Naive thymus-derived CD4-positive, alpha-beta T cell (primary cell): ENCODE data around the gene NPAS3. TPM values are rescaled to one million over a fixed set of nuclear protein-coding genes. Genes with fewer than 3 reads are reported as not detected.

ENCODE experiments used
- ATAC-seq: fragments of 150-1000 bp; cut with Tn5 transposase; 2 replicates; pipeline ENCODE4 v1.10.0; 2021; ENCODE audit warnings: mild to moderate bottlenecking, moderate library complexity
- CTCF ChIA-PET: fragments of 350-600 bp; sonication (Branson Sonifier 250); formaldehyde crosslinking; loops from one replicate; lab custom pipeline; 2021; ENCODE audit warnings: antibody characterized with exemption; lab: Charles Lee
- POLR2A ChIA-PET: fragments of 350-600 bp; sonication (Branson Sonifier 250); formaldehyde crosslinking; loops from one replicate; lab custom pipeline; 2021; ENCODE audit warnings: antibody characterized with exemption, inconsistent platforms; lab: Charles Lee
- DNase-seq, 9 donors: peaks; one replicate each; pipeline versions ENCODE4 v3.0.0 to v3.0.0-alpha.2; 2020 to 2022; ENCODE audit warnings: mixed read lengths in 1 of 9
- H3K27ac ChIP-seq: one replicate; pipeline ENCODE4 v1.7.0; 2013; ENCODE audit warnings: mild to moderate bottlenecking, low read depth, low read length, moderate library complexity
- H3K27me3 ChIP-seq, 2 donors: one replicate each; pipeline ENCODE4 v1.7.0; 2013; ENCODE audit warnings: low read length in 2 of 2, mild to moderate bottlenecking in 2 of 2, moderate library complexity in 2 of 2; ENCODE audit not compliant: control insufficient read depth in 2 of 2, insufficient read depth in 2 of 2
- H3K36me3 ChIP-seq, 3 experiments: 1 replicate in 2 of 3; 2 replicates in 1 of 3; pipeline ENCODE4 v1.7.0; 2013; ENCODE audit warnings: low read length in 3 of 3, mild to moderate bottlenecking in 3 of 3, moderate library complexity in 1 of 3; ENCODE audit not compliant: insufficient read depth in 3 of 3, control insufficient read depth in 2 of 3
- H3K4me1 ChIP-seq, 2 donors: one replicate each; pipeline ENCODE4 v1.7.0; 2013; ENCODE audit warnings: low read length in 2 of 2, mild to moderate bottlenecking in 2 of 2, moderate library complexity in 1 of 2; ENCODE audit not compliant: control insufficient read depth in 2 of 2, insufficient read depth in 2 of 2
- H3K4me3 ChIP-seq: 2 replicates; pipeline ENCODE4 v1.7.0; 2013; ENCODE audit warnings: mild to moderate bottlenecking, low read length
- H3K9me3 ChIP-seq, 3 experiments: 1 replicate in 2 of 3; 2 replicates in 1 of 3; pipeline ENCODE4 v1.7.0; 2013; ENCODE audit warnings: low read length in 3 of 3; ENCODE audit not compliant: control insufficient read depth in 2 of 3
- H3K27ac Mint-ChIP-seq, 9 donors: one replicate each; pipeline ENCODE4 v1.8.0; 2020 to 2022; ENCODE audit warnings: mixed read lengths in 9 of 9, mild to moderate bottlenecking in 8 of 9, moderate library complexity in 5 of 9, inconsistent platforms in 2 of 9
- H3K27me3 Mint-ChIP-seq, 5 donors: one replicate each; pipeline ENCODE4 v1.8.0; 2021 to 2022; ENCODE audit warnings: mixed read lengths in 5 of 5, mild to moderate bottlenecking in 1 of 5
- H3K36me3 Mint-ChIP-seq, 5 donors: one replicate each; pipeline ENCODE4 v1.8.0; 2020 to 2022; ENCODE audit warnings: mixed read lengths in 5 of 5, mild to moderate bottlenecking in 3 of 5, inconsistent platforms in 1 of 5
- H3K4me1 Mint-ChIP-seq, 7 donors: one replicate each; pipeline ENCODE4 v1.8.0; 2020 to 2022; ENCODE audit warnings: mixed read lengths in 7 of 7, mild to moderate bottlenecking in 3 of 7, inconsistent platforms in 1 of 7
- H3K4me3 Mint-ChIP-seq, 10 donors: one replicate each; pipeline ENCODE4 v1.8.0; 2020 to 2022; ENCODE audit warnings: mild to moderate bottlenecking in 10 of 10, mixed read lengths in 10 of 10, moderate library complexity in 6 of 10, inconsistent platforms in 2 of 10
- H3K9me3 Mint-ChIP-seq, 11 donors: one replicate each; pipeline ENCODE4 v1.8.0; 2020 to 2022; ENCODE audit warnings: mixed read lengths in 11 of 11, mild to moderate bottlenecking in 4 of 11, inconsistent platforms in 1 of 11, moderate library complexity in 1 of 11
- intact Hi-C, 2 donors: fragments of 100-400 bp; cut with micrococcal nuclease; formaldehyde crosslinking; loops; one replicate each; pipeline ENCODE4 v1.15.1; 2023
- polyA plus RNA-seq, 2 donors: library from polyadenylated mRNA; unstranded; fragments of 300-500 nt; fragmentation: Illumina TruSeq; gene quantifications; one replicate each; pipeline ENCODE4 v1.2.3, GENCODE V29; 2021
- total RNA-seq, 6 experiments: library from RNA in 5 of 6; stranded (reverse) in 5 of 6; gene quantifications; 1 replicate in 5 of 6; 2 replicates in 1 of 6; pipeline ENCODE4 v1.2.3 and lab custom pipeline; 2021 to 2026

The NPAS3 gene
- total and polyA plus RNA-seq, 7 experiments from 2014 or later, result not detected

DNA sequence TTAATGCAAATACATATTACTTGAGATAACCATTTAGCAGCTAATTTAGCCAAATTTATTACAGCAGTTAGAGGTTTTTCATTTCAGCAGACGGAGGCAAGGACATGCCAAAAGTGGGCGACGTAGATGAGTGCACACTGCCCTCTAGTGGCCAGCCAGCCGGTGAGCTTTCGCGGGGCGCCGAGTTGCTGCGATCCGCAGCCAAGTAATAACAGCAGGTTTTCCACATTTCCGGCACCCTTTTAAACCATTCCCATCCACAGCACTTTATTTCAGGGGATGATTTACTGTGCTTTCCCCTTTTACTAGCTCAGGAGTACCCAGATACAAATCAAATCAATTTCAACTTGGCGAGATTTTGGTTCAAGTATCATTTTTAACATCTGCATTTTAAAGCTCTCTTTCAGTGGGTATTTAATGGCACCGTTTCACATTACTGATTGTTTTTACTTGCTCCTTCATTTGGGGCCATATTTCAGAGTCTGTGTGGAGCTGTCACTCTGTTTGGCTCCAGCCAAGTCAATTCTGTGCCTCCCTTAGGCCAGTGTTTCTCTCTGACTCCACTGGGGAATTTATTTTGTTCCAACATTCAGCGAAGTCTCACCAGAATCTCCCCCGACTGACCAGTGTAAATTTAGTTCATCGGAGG lies 854.2 kb downstream of the NPAS3 start:
- intact Hi-C loops, result loop anchor here in 1 of 2 donors (1.0 to 2.0 kb wide), 3 partner anchors 436 to 1217 kb away; no protein-coding TSS in a partner anchor

DNA sequence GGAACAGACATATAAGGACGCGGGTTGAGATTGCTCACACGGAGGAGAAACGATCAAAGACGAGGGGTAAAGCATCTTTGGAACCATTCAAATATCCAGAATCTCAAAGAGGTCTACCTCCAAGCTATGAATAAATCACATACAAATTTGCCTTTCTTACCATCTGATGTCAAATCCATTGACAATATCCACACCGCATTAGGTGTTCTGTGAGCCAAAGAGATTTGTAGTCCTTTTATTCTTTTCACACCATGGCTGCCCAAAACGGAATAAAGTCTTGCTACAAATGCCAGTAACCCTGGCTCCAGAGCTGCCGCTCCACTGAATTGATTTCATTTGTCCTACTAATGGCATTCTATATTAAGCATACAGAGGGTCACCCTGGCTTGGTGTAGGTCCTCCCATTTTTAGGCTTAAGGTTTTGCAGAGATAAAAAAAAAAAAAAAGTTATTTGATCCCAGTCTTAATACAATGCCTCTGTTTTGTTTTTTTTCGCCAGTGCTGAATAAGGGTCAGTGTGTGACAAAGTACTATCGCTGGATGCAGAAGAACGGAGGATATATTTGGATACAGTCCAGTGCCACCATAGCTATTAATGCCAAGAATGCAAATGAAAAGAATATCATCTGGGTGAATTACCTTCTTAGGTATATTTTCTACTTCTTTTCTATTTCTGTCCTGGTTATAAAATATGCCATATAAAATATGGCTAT lies 854.9 kb downstream of the NPAS3 start:
- intact Hi-C loops, result loop anchor here in 1 of 2 donors (2.0 kb wide), 2 partner anchors 435 to 1083 kb away; no protein-coding TSS in a partner anchor
- ATAC-seq, result no peak
- no peaks in the 10 kb centered on the region for H3K4me1 ChIP-seq
- DNase-seq, result no peak
- H3K36me3 ChIP-seq, result no peaks in the 10 kb centered on the region
- Mint-ChIP-seq H3K4me3 (peak overlapping the region in 3 of 10 donors; percentile 42 to 71 (median 66)), H3K27ac (no peak overlapping the region), H3K9me3 (no peaks in the 10 kb centered on the region), H3K36me3 (no peaks in the 10 kb centered on the region), H3K27me3 (peaks cover 40 to 54% (median 47%) of the 10 kb centered on the region in 5 donors), H3K4me1 (peaks cover 10 to 21% (median 16%) of the 10 kb centered on the region in 7 donors)
- POLR2A ChIA-PET, result no interaction called here
- no peak overlapping the region for H3K4me3 ChIP-seq
- no peaks in the 10 kb centered on the region for H3K27me3 ChIP-seq
- no peaks in the 10 kb centered on the region for H3K9me3 ChIP-seq
- H3K27ac ChIP-seq, result no peak overlapping the region
- CTCF ChIA-PET, result interaction anchor here (0.7 to 1.8 kb wide), 4 partner anchors 9 to 1198 kb away, joined by 3 to 6 read pairs (median 3); no protein-coding TSS in a partner anchor

More for the DNA sequence above, 854.2 kb downstream of the NPAS3 start:
- Histone ChIP-seq H3K36me3 (no peaks in the 10 kb centered on the region), H3K27me3 (no peaks in the 10 kb centered on the region), H3K9me3 (no peaks in the 10 kb centered on the region), H3K4me1 (no peaks in the 10 kb centered on the region), H3K4me3 (no peak overlapping the region), H3K27ac (no peak overlapping the region)
- CTCF ChIA-PET, result interaction anchor here (0.7 to 1.8 kb wide), 7 partner anchors 10 to 1226 kb away, joined by 3 to 6 read pairs (median 4); no protein-coding TSS in a partner anchor
- POLR2A ChIA-PET, result no interaction called here
- Mint-ChIP-seq H3K27ac (no peak overlapping the region), H3K9me3 (no peaks in the 10 kb centered on the region), H3K4me1 (peaks cover 10 to 21% (median 16%) of the 10 kb centered on the region in 7 donors), H3K27me3 (peaks cover 36 to 56% (median 42%) of the 10 kb centered on the region in 5 donors), H3K36me3 (no peaks in the 10 kb centered on the region), H3K4me3 (peak overlapping the region; percentile 42 to 72 (median 67))
- peak; percentile 10 to 72 (median 36) for DNase-seq
- peak; percentile 72 for ATAC-seq

DNA sequence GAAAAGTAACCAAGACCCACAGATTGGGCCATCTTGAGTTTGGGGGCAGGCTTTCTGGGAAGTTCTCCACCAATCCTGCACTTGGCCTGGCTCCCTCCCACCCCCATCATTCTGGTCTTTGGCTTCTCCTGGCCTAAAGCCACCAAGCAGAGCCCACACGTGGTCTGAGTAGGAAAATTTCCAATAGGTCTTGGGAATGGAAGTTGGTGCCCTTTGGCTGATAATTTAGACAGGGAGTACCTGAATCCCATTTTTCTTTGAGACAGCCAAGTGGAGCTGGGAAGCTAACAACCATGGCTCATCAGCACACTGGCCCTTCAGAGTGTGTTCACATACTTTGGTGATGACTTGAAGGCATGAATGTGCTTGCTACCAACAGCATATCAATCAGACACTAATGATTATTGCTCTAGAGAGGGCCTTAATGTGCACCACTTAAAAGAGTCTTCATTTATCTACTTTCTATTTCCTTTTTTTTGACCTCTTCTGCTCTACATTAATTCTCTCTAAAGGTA lies 856.2 kb downstream of the NPAS3 start:
- Histone ChIP-seq H3K4me1 (no peaks in the 10 kb centered on the region), H3K27me3 (no peaks in the 10 kb centered on the region), H3K9me3 (no peaks in the 10 kb centered on the region), H3K36me3 (no peaks in the 10 kb centered on the region), H3K27ac (no peak overlapping the region), H3K4me3 (no peak overlapping the region)
- no peaks in the 10 kb centered on the region for H3K36me3 Mint-ChIP-seq
- H3K4me3 Mint-ChIP-seq, result no peak overlapping the region
- CTCF ChIA-PET, result interaction anchor here (0.7 kb wide), 1 partner anchor 1219 kb away, joined by 3 read pairs; no protein-coding TSS in a partner anchor
- H3K9me3 Mint-ChIP-seq, result no peaks in the 10 kb centered on the region
- POLR2A ChIA-PET, result no interaction called here
- peaks cover 10 to 21% (median 16%) of the 10 kb centered on the region in 7 donors for H3K4me1 Mint-ChIP-seq
- no peak for DNase-seq
- H3K27ac Mint-ChIP-seq, result no peak overlapping the region
- peaks cover 41 to 64% (median 54%) of the 10 kb centered on the region in 5 donors for H3K27me3 Mint-ChIP-seq
- no peak for ATAC-seq
- intact Hi-C loops, result no loop called here

DNA sequence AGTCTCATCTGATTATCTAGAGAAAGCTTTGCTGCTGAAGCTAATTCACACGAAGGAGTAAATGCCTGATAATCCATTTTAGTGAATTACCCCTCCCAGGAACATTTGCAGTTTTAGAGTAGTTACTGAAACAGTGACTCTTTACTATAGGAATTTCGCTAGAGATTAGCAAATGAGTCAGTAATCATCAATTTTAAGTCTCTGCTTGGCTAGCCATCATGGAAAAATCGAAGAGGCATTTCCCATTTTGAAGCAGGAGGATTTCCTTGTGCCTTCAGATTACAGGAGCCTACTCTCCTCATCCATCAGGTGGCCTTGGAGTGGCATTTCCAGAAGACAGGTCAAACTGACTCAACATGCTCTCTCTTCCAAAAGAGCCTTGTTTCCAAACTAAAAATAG lies 857.7 kb downstream of the NPAS3 start:
- intact Hi-C loops, result no loop called here
- Histone ChIP-seq H3K27me3 (no peaks in the 10 kb centered on the region), H3K9me3 (no peaks in the 10 kb centered on the region), H3K4me1 (no peaks in the 10 kb centered on the region), H3K4me3 (no peak overlapping the region), H3K36me3 (no peaks in the 10 kb centered on the region), H3K27ac (no peak overlapping the region)
- Mint-ChIP-seq H3K36me3 (peaks cover 0 to 4% (median 2%) of the 10 kb centered on the region in 5 donors), H3K9me3 (peaks cover 0 to 5% (median 3%) of the 10 kb centered on the region in 11 donors), H3K4me1 (peaks cover 9 to 20% (median 19%) of the 10 kb centered on the region in 7 donors), H3K27me3 (peaks cover 42 to 66% (median 55%) of the 10 kb centered on the region in 5 donors), H3K27ac (no peak overlapping the region), H3K4me3 (no peak overlapping the region)
- DNase-seq (no peak), ATAC-seq (no peak)
- ChIA-PET POLR2A (no interaction called here), CTCF (no interaction called here)

DNA sequence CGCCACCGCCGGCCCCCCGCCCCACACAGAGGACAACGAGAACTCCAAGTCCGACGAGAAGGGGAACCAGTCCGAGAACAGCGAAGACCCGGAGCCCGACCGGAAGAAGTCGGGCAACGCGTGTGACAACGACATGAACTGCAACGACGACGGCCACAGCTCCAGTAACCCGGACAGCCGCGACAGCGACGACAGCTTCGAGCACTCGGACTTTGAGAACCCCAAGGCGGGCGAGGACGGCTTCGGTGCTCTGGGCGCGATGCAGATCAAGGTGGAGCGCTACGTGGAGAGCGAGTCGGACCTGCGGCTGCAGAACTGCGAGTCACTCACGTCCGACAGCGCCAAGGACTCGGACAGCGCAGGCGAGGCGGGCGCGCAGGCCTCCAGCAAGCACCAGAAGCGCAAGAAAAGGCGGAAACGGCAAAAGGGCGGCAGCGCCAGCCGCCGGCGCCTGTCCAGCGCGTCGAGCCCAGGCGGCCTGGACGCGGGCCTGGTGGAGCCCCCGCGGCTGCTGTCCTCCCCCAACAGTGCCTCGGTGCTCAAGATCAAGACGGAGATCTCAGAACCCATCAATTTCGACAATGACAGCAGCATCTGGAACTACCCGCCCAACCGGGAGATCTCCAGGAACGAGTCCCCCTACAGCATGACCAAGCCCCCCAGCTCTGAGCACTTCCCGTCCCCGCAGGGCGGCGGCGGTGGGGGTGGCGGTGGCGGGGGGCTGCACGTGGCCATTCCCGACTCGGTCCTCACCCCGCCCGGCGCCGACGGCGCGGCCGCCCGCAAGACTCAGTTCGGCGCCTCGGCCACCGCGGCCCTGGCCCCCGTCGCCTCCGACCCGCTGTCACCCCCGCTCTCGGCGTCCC lies 861.3 kb downstream of the NPAS3 start:
- no peaks in the 10 kb centered on the region for H3K36me3 ChIP-seq
- peaks cover 38 to 63% (median 43%) of the 10 kb centered on the region in 5 donors for H3K27me3 Mint-ChIP-seq
- no peak for ATAC-seq
- no peak overlapping the region for H3K27ac ChIP-seq
- no peak overlapping the region for H3K27ac Mint-ChIP-seq
- peaks cover 0 to 5% (median 3%) of the 10 kb centered on the region in 11 donors for H3K9me3 Mint-ChIP-seq
- POLR2A ChIA-PET, result no interaction called here
- intact Hi-C loops, result no loop called here
- H3K27me3 ChIP-seq, result peaks cover 0 to 2% of the 10 kb centered on the region in 2 donors
- H3K4me3 ChIP-seq, result no peak overlapping the region
- no peaks in the 10 kb centered on the region for H3K4me1 ChIP-seq
- no peak for DNase-seq
- peaks cover 0 to 5% (median 2%) of the 10 kb centered on the region in 5 donors for H3K36me3 Mint-ChIP-seq
- no peaks in the 10 kb centered on the region for H3K9me3 ChIP-seq
- CTCF ChIA-PET, result no interaction called here
- H3K4me3 Mint-ChIP-seq, result no peak overlapping the region
- H3K4me1 Mint-ChIP-seq, result peaks cover 3 to 6% (median 5%) of the 10 kb centered on the region in 7 donors

DNA sequence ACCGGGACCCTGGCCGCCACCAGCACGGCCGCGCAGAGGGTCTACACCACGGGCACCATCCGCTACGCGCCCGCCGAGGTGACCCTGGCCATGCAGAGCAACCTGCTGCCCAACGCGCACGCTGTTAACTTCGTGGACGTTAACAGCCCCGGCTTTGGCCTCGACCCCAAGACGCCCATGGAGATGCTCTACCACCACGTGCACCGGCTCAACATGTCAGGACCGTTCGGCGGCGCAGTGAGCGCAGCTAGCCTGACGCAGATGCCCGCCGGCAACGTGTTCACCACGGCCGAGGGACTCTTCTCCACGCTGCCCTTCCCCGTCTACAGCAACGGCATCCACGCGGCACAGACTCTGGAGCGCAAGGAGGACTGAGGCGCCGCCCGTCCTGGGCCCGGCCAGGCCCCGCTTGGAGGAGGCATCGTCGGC lies 862.1 kb downstream of the NPAS3 start:
- ATAC-seq, result no peak
- Mint-ChIP-seq H3K4me3 (peak overlapping the region in 4 of 10 donors; percentile 15 to 74 (median 47)), H3K4me1 (peaks cover 3 to 6% (median 5%) of the 10 kb centered on the region in 7 donors), H3K9me3 (peaks cover 0 to 5% (median 3%) of the 10 kb centered on the region in 11 donors), H3K27ac (no peak overlapping the region), H3K36me3 (peaks cover 0 to 5% (median 2%) of the 10 kb centered on the region in 5 donors), H3K27me3 (peaks cover 36 to 63% (median 38%) of the 10 kb centered on the region in 5 donors)
- Histone ChIP-seq H3K36me3 (no peaks in the 10 kb centered on the region), H3K4me3 (no peak overlapping the region), H3K4me1 (no peaks in the 10 kb centered on the region), H3K9me3 (no peaks in the 10 kb centered on the region), H3K27ac (no peak overlapping the region), H3K27me3 (peaks cover 0 to 2% of the 10 kb centered on the region in 2 donors)
- CTCF ChIA-PET, result no interaction called here
- no peak for DNase-seq
- intact Hi-C loops, result no loop called here
- POLR2A ChIA-PET, result no interaction called here
